Superior temporal gyrus (tissue), 1 donor: ENCODE data around the gene MARCKSL1.
A peak's percentile ranks its signal among the peaks of the same experiment; 100 is the strongest.

Experiments
- DNase-seq: peaks from one replicate; pipeline ENCODE4 v3.0.0-alpha.2; 2016; ENCODE audit errors: extremely low spot score

MARCKSL1 gene

DNA sequence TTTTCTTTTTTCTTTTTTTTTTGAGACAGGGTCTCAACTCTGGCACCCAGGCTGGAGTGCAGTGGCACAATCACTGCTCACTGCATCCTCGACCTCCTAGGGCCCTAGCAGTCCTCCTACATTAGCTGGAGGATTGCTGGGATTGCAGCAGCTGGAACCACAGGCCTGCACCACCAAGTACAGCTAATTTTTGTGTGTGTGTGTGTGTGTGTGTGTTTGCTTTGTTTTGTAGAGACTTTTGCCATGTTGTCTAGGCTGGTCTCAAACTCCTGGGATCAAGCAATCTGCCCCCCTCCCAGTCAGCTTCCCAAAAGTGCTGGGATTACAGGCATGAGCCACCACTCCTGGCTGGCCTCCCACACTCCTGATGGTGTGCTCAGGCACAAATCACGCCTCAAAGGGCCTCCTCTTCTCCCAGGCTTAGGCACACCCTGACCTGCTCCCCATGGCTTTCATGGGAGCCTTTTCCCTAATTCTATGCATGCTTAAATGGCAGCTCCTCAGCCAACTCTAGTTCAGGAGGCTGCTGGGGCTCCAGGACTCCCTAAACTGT is 16.9 kb upstream of the MARCKSL1 start:
- DNase-seq, result no peak

- no peak for DNase-seq
Measured at GRCh38 chr1:32352239-32352745, 16.3 kb upstream of the MARCKSL1 start.

- peak; percentile 83 for DNase-seq
Measured at GRCh38 chr1:32351399-32352238, 15.6 kb upstream of the MARCKSL1 start.

GRCh38 chr1:32350785-32351398 is 14.9 kb upstream of the MARCKSL1 start:
- no peak for DNase-seq

- DNase-seq, result no peak
Measured at GRCh38 chr1:32349211-32349708, 13.2 kb upstream of the MARCKSL1 start.

GRCh38 chr1:32346532-32347157 is 10.6 kb upstream of the MARCKSL1 start:
- no peak for DNase-seq

GRCh38 chr1:32345289-32345827 is 9.3 kb upstream of the MARCKSL1 start:
- no peak for DNase-seq

DNA sequence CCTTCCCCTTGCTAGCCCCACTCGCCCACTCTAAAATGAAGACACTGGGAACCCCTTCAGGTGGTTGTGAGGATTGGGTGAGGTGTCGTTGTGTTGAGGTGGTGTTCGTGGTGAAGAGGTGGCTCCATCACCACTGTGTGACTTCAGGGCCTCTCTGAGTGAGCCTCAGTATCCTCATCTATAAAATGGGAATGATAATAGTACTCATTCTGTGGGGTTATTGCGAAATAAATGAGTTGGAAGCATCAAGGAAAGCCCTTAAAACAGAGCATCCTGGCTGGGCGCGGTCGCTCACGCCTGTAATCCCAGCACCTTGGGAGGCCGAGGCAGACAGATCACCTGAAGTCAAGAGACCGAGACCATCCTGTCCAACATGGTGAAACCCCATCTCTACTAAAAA is 6.7 kb upstream of the MARCKSL1 start:
- DNase-seq, result no peak

- DNase-seq, result no peak
Measured at GRCh38 chr1:32341971-32342370, 5.9 kb upstream of the MARCKSL1 start.

DNA sequence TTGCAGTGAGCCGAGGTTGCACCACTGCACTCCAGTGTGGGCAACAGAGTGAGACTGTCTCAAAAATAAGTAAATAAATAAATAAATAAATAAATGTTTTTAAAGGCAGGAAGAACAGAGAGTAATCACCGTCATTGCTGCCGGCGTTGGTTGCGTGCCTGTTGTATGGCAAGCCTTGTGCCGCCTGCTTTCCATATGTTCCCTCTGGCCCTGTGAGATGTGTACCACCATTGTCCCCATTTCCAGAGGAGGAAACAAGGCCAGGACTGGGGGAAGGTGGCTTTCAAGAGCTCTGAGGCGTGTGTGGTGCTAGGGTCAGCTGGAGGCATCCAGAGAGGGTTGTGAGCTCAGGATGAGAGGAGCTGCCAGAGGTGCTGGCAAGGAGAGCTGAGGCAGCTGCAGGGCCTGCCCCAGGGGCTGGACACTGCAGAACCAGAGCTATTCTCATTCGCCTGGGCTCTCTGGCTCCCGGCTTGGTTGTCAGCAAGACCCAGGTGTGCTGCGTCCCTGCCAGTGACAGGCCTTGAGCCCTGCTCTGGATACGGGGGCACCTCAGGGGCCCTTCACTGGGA is 5.2 kb upstream of the MARCKSL1 start:
- DNase-seq, result peak; percentile 35

- DNase-seq, result peak; percentile 34
Measured at GRCh38 chr1:32339363-32339978, 3.4 kb upstream of the MARCKSL1 start.

GRCh38 chr1:32338637-32339145 is 2.7 kb upstream of the MARCKSL1 start:
- no peak for DNase-seq

DNA sequence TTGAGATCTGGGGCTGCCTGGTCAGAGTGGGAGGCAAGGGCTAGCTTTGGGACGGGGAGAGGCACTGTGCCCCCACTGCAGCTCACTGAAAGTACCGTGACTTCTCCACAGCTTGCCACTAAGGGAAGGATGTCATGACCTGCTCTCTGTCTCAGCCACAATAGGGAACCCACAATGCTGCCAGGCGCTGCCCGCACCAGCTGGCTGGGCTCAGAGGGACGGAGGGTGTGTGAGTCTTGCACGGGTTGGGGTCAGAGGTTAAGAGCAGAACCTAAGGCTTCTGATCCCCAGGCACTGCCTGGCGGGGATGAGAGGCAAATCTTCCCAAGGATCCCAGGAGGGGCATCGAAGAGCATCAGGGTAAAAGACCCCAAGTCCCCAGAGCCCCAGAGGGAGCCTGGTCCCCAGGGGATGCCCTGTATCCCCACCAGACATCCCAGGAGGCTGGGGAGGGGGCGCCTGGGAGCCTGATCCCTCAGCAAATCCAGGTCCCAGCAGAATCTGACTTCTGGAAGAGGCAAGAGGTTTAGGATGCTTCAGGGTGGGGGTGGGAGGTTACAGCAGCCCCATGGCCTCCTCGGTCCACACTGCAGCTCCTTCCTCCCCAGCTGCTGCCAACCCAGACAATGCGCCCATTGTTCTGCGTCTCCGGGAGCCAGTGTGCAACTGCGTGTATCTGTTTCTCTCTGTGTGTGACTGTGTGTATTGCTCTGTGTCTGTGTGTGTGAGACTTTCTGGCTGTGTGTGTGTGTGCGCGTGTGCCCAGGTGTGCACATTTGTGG is 2.0 kb upstream of the MARCKSL1 start:
- DNase-seq, result peak; percentile 94

GRCh38 chr1:32336963-32337675 is 1.1 kb upstream of the MARCKSL1 start:
- DNase-seq, result peak; percentile 32

DNA sequence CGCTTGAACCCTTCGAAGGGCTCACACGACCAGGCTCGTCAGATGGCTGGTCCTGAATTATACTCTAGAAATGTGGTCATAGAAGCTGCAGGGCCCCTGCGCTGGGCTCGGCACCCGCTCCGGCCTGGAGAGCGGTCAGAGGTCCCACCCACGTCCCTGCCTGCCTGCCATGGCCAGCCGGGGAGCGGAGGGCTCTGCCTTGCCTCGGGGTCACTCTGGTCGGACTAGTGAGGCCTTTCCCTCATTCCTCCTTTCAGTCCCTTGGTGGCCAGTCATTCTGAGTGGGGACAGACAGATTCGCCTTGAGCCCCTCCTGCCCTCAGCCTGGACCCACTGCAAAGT is 529 bp upstream of the MARCKSL1 start:
- peak; percentile 32 for DNase-seq

GRCh38 chr1:32335535-32335789 is 571 bp downstream of the MARCKSL1 start:
- no peak for DNase-seq

DNA sequence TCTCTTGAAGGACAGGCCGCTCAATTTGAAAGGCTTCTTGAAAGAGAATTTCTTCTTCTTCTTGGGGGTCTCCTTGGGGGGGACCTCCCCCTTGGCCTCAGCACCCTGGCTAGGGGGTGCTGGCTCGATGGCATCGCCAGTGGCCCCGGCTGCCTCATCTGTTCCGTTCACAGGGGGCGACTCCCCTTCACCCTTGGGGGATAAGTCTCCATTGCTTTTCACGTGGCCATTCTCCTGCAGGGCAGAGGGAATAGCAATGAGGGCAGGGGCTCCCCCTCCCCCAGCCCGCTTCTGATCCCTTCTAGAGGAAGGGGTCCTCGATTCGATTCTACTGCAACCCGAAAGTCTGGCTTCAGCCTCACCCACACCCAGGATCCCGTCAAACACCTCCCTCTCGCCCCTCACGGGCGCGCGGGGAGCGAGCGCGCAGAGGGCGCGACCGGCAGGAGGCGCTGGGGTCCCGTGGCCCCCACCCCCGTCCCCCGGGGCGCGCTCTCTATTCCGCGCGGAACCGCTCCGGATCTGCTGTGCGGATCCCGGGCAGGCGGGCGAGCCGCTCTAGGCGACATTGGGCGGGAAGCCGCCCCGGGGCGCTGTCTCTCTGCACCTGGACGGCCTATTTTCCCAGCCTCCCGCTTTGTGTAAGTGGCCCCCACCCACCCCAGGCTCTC is 1.0 kb downstream of the MARCKSL1 start:
- peak; percentile 47 for DNase-seq

DNA sequence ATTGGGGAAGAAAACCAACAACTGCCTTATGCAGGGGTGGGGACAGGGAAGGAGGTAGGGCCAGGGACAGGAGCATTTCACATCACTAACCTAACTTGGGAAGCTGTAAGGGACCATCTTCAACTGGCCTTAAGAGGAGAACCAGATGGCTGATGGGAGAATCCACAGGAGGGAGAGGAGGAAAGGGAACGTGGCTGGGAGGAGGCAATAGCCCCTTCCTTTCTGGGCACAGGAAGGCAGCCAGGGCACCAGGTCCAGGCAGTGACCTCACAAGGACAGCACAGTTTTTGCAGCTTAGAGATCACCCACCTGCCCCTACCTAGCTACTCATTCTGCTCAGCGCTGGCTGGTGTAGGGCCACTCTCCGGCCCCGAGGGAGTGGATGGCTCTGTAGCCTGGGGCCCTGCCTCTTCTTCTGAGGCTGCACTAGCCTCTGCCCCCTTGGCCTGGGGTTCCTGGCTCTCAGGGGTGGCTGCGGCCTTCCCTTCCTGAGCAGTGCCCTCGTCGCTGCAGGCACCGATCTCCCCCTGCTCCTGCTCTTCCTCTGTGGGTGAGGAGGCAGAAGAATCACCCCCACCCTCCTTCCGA is 1.7 kb downstream of the MARCKSL1 start:
- peak; percentile 13 for DNase-seq
